ENCODE measurements around the gene MTMR3. TPM values are rescaled to one million over a fixed set of nuclear protein-coding genes. Genes with fewer than 3 reads are reported as not detected.

Gene MTMR3
- total and polyA plus RNA-seq, 8 donors: 37.4 to 55.4 (median 44.9) TPM

GRCh38 chr22:30078320-30079311 lies 195.6 kb downstream of the MTMR3 start:
- Histone ChIP-seq H3K9me3 (no peaks in the 10 kb centered on the region), H3K36me3 (no peaks in the 10 kb centered on the region), H3K4me1 (peaks cover 0 to 5% of the 10 kb centered on the region in 2 donors), H3K27ac (no peak overlapping the region), H3K4me3 (no peak overlapping the region), H3K27me3 (peaks cover 0 to 46% of the 10 kb centered on the region in 2 donors)
- TF ChIP-seq CTCF (IDR thresholded peaks at IDR 0.05): no peak
- peak; percentile 73 for ATAC-seq
- peak in 3 of 4 donors; percentile 35 to 76 (median 59) for DNase-seq
- intact Hi-C loops (cut with DNase I): no loop called here

GRCh38 chr22:30079952-30080533 lies 197.1 kb downstream of the MTMR3 start, which contains the start of gene HORMAD2:
TSS of gene HORMAD2 (plus strand) at chr22:30080464. CDS start at chr22:30093953, 13,489 bp downstream.
- peak within 1 kb of the TSS; percentile 24 to 31 for H3K4me3 ChIP-seq

More at GRCh38 chr22:30079952-30080533, 197.1 kb downstream of the MTMR3 start, which contains the start of gene HORMAD2:
- no peaks in the 10 kb centered on the region for H3K9me3 ChIP-seq
- intact Hi-C loops (cut with DNase I): no loop called here
- peaks cover 0 to 5% of the 10 kb centered on the region in 2 donors for H3K4me1 ChIP-seq
- peaks cover 0 to 35% of the 10 kb centered on the region in 2 donors for H3K27me3 ChIP-seq
- no peak for TF ChIP-seq CTCF (IDR thresholded peaks at IDR 0.05)
- peak in 3 of 4 donors; percentile 39 to 82 (median 66) for DNase-seq
- H3K27ac ChIP-seq: no peak within 1 kb of the TSS
- H3K36me3 ChIP-seq: no peaks in the 10 kb centered on the region
- peak; percentile 92 for ATAC-seq

Small RNA genes within 50 kb of the gene (microRNA-seq; reads per million reads assigned to microRNA genes)
- gene MIR6818: 1.2 to 2.2 reads per million in 2 donors

Other genes starting within 250 kb of the MTMR3 start
- not detected for gene CABP7, start 163.2 kb upstream of the MTMR3 start, total RNA-seq
- gene CABP7, start 163.2 kb upstream of the MTMR3 start, polyA plus RNA-seq (ENCODE audit: insufficient read length in 6 of 6): under 1 TPM; 0.13 to 0.21 (median 0.17) TPM
- 10 to 100 TPM; 20.4 to 22.6 TPM for gene ZMAT5, start 116.2 kb upstream of the MTMR3 start, total RNA-seq
- gene ZMAT5, start 116.2 kb upstream of the MTMR3 start, polyA plus RNA-seq (ENCODE audit: insufficient read length in 6 of 6): 10 to 100 TPM; 20.3 to 23.3 (median 22.3) TPM
- 100 to 1,000 TPM in 1 of 2 donors, 10 to 100 TPM in 1; 77.4 to 154 TPM for gene UQCR10, start 115.8 kb upstream of the MTMR3 start, total RNA-seq
- gene UQCR10, start 115.8 kb upstream of the MTMR3 start, polyA plus RNA-seq (ENCODE audit: insufficient read length in 6 of 6): 100 to 1,000 TPM; 111 to 121 (median 116) TPM
- 10 to 100 TPM; 55.7 to 57.4 TPM for gene ASCC2, start 44.9 kb upstream of the MTMR3 start, total RNA-seq
- 10 to 100 TPM; 51.2 to 58.3 (median 52.9) TPM for gene ASCC2, start 44.9 kb upstream of the MTMR3 start, polyA plus RNA-seq (ENCODE audit: insufficient read length in 6 of 6)
- under 1 TPM in 1 of 2 donors, not detected in 1; 0.13 TPM for gene HORMAD2, start 197.3 kb downstream of the MTMR3 start, total RNA-seq
- gene HORMAD2, start 197.3 kb downstream of the MTMR3 start, polyA plus RNA-seq (ENCODE audit: insufficient read length in 6 of 6): under 1 TPM in 5 of 6 donors, not detected in 1; 0.18 to 0.74 (median 0.21) TPM

Measured in left lung (tissue), 10 donors.